Lower leg skin (tissue), 3 donors: ENCODE data around the gene SORL1.

ENCODE experiments used
- POLR2A ChIP-seq, 2 donors: fragments of 450-650 bp; IDR thresholded peaks; one replicate each; pipeline ENCODE4 v1.6.1; 2016 to 2017; ENCODE audit warnings: antibody characterized with exemption in 2 of 2, mild to moderate bottlenecking in 1 of 2, moderate library complexity in 1 of 2
- TF ChIP-seq, protein P1 (sequence below), 3 donors: fragments of 450-650 bp; IDR thresholded peaks; one replicate each; pipeline ENCODE4 v1.5.1; 2016; ENCODE audit warnings: antibody characterized with exemption in 3 of 3, mild to moderate bottlenecking in 3 of 3, moderate library complexity in 2 of 3

DNA sequence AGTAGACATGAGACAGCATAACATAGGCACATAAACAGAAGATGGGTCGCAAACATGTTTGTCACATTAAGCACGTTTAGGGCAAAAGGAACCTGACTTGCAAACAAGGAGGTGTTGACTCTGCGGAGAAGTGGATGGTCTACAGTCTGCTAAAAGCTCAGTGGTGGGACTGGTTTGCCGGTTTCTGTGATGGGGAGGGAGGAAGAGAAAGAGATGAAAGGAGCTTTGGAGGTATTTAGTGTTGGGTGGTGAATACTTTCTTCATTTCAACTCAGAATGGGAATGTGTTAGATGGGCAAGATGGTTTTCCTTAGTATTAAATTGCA, 192.0 kb downstream of the SORL1 start:
- TF ChIP-seq, protein P1, sequence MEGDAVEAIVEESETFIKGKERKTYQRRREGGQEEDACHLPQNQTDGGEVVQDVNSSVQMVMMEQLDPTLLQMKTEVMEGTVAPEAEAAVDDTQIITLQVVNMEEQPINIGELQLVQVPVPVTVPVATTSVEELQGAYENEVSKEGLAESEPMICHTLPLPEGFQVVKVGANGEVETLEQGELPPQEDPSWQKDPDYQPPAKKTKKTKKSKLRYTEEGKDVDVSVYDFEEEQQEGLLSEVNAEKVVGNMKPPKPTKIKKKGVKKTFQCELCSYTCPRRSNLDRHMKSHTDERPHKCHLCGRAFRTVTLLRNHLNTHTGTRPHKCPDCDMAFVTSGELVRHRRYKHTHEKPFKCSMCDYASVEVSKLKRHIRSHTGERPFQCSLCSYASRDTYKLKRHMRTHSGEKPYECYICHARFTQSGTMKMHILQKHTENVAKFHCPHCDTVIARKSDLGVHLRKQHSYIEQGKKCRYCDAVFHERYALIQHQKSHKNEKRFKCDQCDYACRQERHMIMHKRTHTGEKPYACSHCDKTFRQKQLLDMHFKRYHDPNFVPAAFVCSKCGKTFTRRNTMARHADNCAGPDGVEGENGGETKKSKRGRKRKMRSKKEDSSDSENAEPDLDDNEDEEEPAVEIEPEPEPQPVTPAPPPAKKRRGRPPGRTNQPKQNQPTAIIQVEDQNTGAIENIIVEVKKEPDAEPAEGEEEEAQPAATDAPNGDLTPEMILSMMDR (IDR thresholded peaks at IDR 0.05), result no peak
- TF ChIP-seq POLR2A (IDR thresholded peaks at IDR 0.05), result no peak
